ENCODE results near the gene NIFK.

- peak in 1 of 3 experiments; percentile 20 for TF ChIP-seq CTCF (IDR thresholded peaks at IDR 0.05)
- peak; percentile 79 to 85 for TF ChIP-seq POLR2AphosphoS5 (IDR thresholded peaks at IDR 0.05)
These were observed at the start of gene NIFK for GRCh38 chr2:121736462-121737336.
